ENCODE data around the gene MYL12B.

- TF ChIP-seq EZH2 (IDR thresholded peaks at IDR 0.05; ENCODE audit: insufficient read depth, low read length) (no peak), CTCF (IDR thresholded peaks at IDR 0.05; ENCODE audit: insufficient read depth, low read depth, low read length) (no peak)
These were observed 32.6 kb downstream of the MYL12B start for GRCh38 chr18:3294435-3295080.

All from astrocyte (in vitro differentiated cells and primary cell).